Lower lobe of right lung (tissue), 2 donors: Measurements from ENCODE around the gene PLIN5. TPM values are rescaled to one million over a fixed set of nuclear protein-coding genes. Genes with fewer than 3 reads are reported as not detected.

Experiments used
- ATAC-seq, 2 donors: fragments of 200-7000 bp; cut with Tn5 transposase; one replicate each; pipeline ENCODE4 v1.9.1; 2020 to 2022; ENCODE audit warnings: mild to moderate bottlenecking in 2 of 2, moderate library complexity in 2 of 2
- DNase-seq: peaks from one replicate; pipeline ENCODE4 v3.0.0-alpha.2; 2020
- H3K27ac ChIP-seq: fragments of 200-600 bp; one replicate; pipeline ENCODE4 v1.8.0; 2022
- H3K27me3 ChIP-seq: fragments of 200-600 bp; one replicate; pipeline ENCODE4 v1.8.0; 2022; ENCODE audit warnings: low read depth
- H3K36me3 ChIP-seq: fragments of 200-600 bp; one replicate; pipeline ENCODE4 v1.8.0; 2022; ENCODE audit warnings: mild to moderate bottlenecking
- H3K4me1 ChIP-seq: fragments of 200-600 bp; one replicate; pipeline ENCODE4 v1.8.0; 2022
- H3K4me3 ChIP-seq: fragments of 200-600 bp; one replicate; pipeline ENCODE4 v1.8.0; 2022; ENCODE audit warnings: mild to moderate bottlenecking
- H3K9me3 ChIP-seq: fragments of 200-600 bp; one replicate; pipeline ENCODE4 v1.8.0; 2022
- CTCF ChIP-seq: fragments of 200-600 bp; IDR thresholded peaks from one replicate; pipeline ENCODE4 v1.8.0; 2022; ENCODE audit warnings: antibody characterized with exemption, mild to moderate bottlenecking
- intact Hi-C: fragments of 100-400 bp; cut with DNase I; formaldehyde crosslinking; loops from one replicate; pipeline ENCODE4 v1.11.0; 2022
- long read RNA-seq: library from polyadenylated mRNA; unstranded; transcript quantifications from one replicate; pipeline ENCODE4 v2.0.0, GENCODE V29; 2021
- total RNA-seq: library from RNA; stranded (reverse); fragmentation: NEBNext Ultra II Directional; extraction: Animal tissue kit (Norgen Biotek cat#: 25700); gene quantifications from one replicate; pipeline ENCODE4 v1.2.1, GENCODE V29; 2021
- donor health status: DM: no; HTN: yes; CAD: no; lungs with severe emphysema.

Gene PLIN5
- 19.9 TPM for total RNA-seq
- long read RNA-seq, transcript PLIN5-204 (3 exons, 508 nt), result major isoform, 13 of 49 reads
- long read RNA-seq, transcript PLIN5-201 (8 exons, 2,470 nt), result minor isoform, 12 of 49 reads
- long read RNA-seq, partial matches to known transcripts, result 15 of 49 reads
- long read RNA-seq, other reads (novel, unspliced or antisense), result 7 of 49 reads

- Histone ChIP-seq H3K27ac (peak within 1 kb of the TSS; percentile 74), H3K4me1 (peaks cover 16% of the 10 kb centered on the region), H3K4me3 (peak within 1 kb of the TSS; percentile 39), H3K9me3 (no peaks in the 10 kb centered on the region), H3K27me3 (peaks cover 11% of the 10 kb centered on the region), H3K36me3 (no peaks in the 10 kb centered on the region)
- no peak for TF ChIP-seq CTCF
- intact Hi-C loops, result no loop called here
- peak; percentile 88 for DNase-seq
- peak; percentile 81 to 86 for ATAC-seq
Measured at GRCh38 chr19:4534836-4535658, at the start of gene PLIN5. PLIN5 (minus strand) TSS chr19:4535224; CDS start chr19:4534074, 1,150 bp downstream.

GRCh38 chr19:4583961-4584669 is 49.1 kb upstream of the PLIN5 start:
- H3K4me3 ChIP-seq, result peak overlapping the region; percentile 37
- no peak overlapping the region for H3K27ac ChIP-seq
- intact Hi-C loops, result no loop called here
- H3K9me3 ChIP-seq, result no peaks in the 10 kb centered on the region
- H3K4me1 ChIP-seq, result peaks cover 15% of the 10 kb centered on the region
- H3K27me3 ChIP-seq, result peaks cover 77% of the 10 kb centered on the region
- no peaks in the 10 kb centered on the region for H3K36me3 ChIP-seq
- ATAC-seq, result peak in 1 of 2 donors; percentile 28
- no peak for TF ChIP-seq CTCF
- DNase-seq, result no peak

- Histone ChIP-seq H3K36me3 (no peaks in the 10 kb centered on the region), H3K4me3 (no peak overlapping the region), H3K27ac (no peak overlapping the region), H3K9me3 (no peaks in the 10 kb centered on the region), H3K27me3 (peaks cover 86% of the 10 kb centered on the region), H3K4me1 (peaks cover 15% of the 10 kb centered on the region)
- TF ChIP-seq CTCF, result no peak
- no peak for ATAC-seq
- no peak for DNase-seq
- intact Hi-C loops, result no loop called here
Measured at GRCh38 chr19:4582980-4583842, 48.2 kb upstream of the PLIN5 start.

- DNase-seq (no peak), ATAC-seq (no peak)
- Histone ChIP-seq H3K36me3 (no peaks in the 10 kb centered on the region), H3K27me3 (peaks cover 92% of the 10 kb centered on the region), H3K4me3 (no peak overlapping the region), H3K4me1 (peaks cover 15% of the 10 kb centered on the region), H3K27ac (no peak overlapping the region), H3K9me3 (no peaks in the 10 kb centered on the region)
- intact Hi-C loops, result no loop called here
- TF ChIP-seq CTCF, result no peak
Measured at GRCh38 chr19:4581666-4582553, 46.9 kb upstream of the PLIN5 start.
